Measurements from ENCODE around the gene MRPS18A. TPM values are rescaled to one million over a fixed set of nuclear protein-coding genes. Genes with fewer than 3 reads are reported as not detected.

Gene MRPS18A
- total and polyA plus RNA-seq, 4 donors, result 36.4 to 48.4 (median 38.5) TPM

- 35 to 69% methylated on average over 7 of the region's 7 CpGs for WGBS, 2 donors
- Histone ChIP-seq H3K9me3 (ENCODE audit: control insufficient read depth in 4 of 4, insufficient read depth in 3 of 4, low read length in 3 of 4) (no peaks in the 10 kb centered on the region), H3K27ac (ENCODE audit: low read depth in 1 of 2, low read length in 1 of 2) (peak overlapping the region in 1 of 2 donors; percentile 76), H3K4me3 (no peak overlapping the region), H3K27me3 (ENCODE audit: control insufficient read depth in 3 of 3, insufficient read depth in 3 of 3, low read length in 2 of 3) (no peaks in the 10 kb centered on the region), H3K4me1 (ENCODE audit: control insufficient read depth in 5 of 5, insufficient read depth in 5 of 5, low read length in 5 of 5) (peaks cover 5 to 71% (median 42%) of the 10 kb centered on the region in 5 donors), H3K36me3 (ENCODE audit: control insufficient read depth in 4 of 4, insufficient read depth in 4 of 4, low read length in 4 of 4) (no peaks in the 10 kb centered on the region), H3K9ac (ENCODE audit: insufficient read depth in 1 of 2, low read length in 2 of 2) (no peak overlapping the region)
- ATAC-seq (ENCODE audit: insufficient read depth, low FRiP score) (no peak), DNase-seq (peak; percentile 59 to 75 (median 67))
- TF ChIP-seq, protein P1, sequence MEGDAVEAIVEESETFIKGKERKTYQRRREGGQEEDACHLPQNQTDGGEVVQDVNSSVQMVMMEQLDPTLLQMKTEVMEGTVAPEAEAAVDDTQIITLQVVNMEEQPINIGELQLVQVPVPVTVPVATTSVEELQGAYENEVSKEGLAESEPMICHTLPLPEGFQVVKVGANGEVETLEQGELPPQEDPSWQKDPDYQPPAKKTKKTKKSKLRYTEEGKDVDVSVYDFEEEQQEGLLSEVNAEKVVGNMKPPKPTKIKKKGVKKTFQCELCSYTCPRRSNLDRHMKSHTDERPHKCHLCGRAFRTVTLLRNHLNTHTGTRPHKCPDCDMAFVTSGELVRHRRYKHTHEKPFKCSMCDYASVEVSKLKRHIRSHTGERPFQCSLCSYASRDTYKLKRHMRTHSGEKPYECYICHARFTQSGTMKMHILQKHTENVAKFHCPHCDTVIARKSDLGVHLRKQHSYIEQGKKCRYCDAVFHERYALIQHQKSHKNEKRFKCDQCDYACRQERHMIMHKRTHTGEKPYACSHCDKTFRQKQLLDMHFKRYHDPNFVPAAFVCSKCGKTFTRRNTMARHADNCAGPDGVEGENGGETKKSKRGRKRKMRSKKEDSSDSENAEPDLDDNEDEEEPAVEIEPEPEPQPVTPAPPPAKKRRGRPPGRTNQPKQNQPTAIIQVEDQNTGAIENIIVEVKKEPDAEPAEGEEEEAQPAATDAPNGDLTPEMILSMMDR (IDR thresholded peaks at IDR 0.05; ENCODE audit: control extremely low read depth, extremely low read depth), result no peak
Measured at GRCh38 chr6:43699564-43700186, 12.1 kb upstream of the MRPS18A start.

GRCh38 chr6:43698584-43699349 lies 11.2 kb upstream of the MRPS18A start:
- Histone ChIP-seq H3K4me3 (no peak overlapping the region), H3K9ac (ENCODE audit: insufficient read depth in 1 of 2, low read length in 2 of 2) (peak overlapping the region in 1 of 2 donors; percentile 14), H3K27me3 (ENCODE audit: control insufficient read depth in 3 of 3, insufficient read depth in 3 of 3, low read length in 2 of 3) (no peaks in the 10 kb centered on the region), H3K4me1 (ENCODE audit: control insufficient read depth in 5 of 5, insufficient read depth in 5 of 5, low read length in 5 of 5) (peaks cover 5 to 66% (median 39%) of the 10 kb centered on the region in 5 donors), H3K27ac (ENCODE audit: low read depth in 1 of 2, low read length in 1 of 2) (peak overlapping the region in 1 of 2 donors; percentile 49), H3K9me3 (ENCODE audit: control insufficient read depth in 4 of 4, insufficient read depth in 3 of 4, low read length in 3 of 4) (no peaks in the 10 kb centered on the region), H3K36me3 (ENCODE audit: control insufficient read depth in 4 of 4, insufficient read depth in 4 of 4, low read length in 4 of 4) (no peaks in the 10 kb centered on the region)
- TF ChIP-seq, protein P1 (IDR thresholded peaks at IDR 0.05; ENCODE audit: control extremely low read depth, extremely low read depth), result no peak
- ATAC-seq (ENCODE audit: insufficient read depth, low FRiP score) (no peak), DNase-seq (peak; percentile 83 to 95 (median 93))
- WGBS, 2 donors, result 31 to 56% methylated on average over 8 of the region's 8 CpGs

- no peak overlapping the region for H3K4me3 ChIP-seq
- H3K36me3 ChIP-seq (ENCODE audit: control insufficient read depth in 4 of 4, insufficient read depth in 4 of 4, low read length in 4 of 4), result no peaks in the 10 kb centered on the region
- H3K27ac ChIP-seq (ENCODE audit: low read depth in 1 of 2, low read length in 1 of 2), result no peak overlapping the region
- H3K9ac ChIP-seq (ENCODE audit: insufficient read depth in 1 of 2, low read length in 2 of 2), result no peak overlapping the region
- no peaks in the 10 kb centered on the region for H3K9me3 ChIP-seq (ENCODE audit: control insufficient read depth in 4 of 4, insufficient read depth in 3 of 4, low read length in 3 of 4)
- TF ChIP-seq, protein P1 (IDR thresholded peaks at IDR 0.05; ENCODE audit: control extremely low read depth, extremely low read depth), result no peak
- no peak for ATAC-seq (ENCODE audit: insufficient read depth, low FRiP score)
- DNase-seq, result no peak
- 94 to 100% methylated on average over 3 of the region's 3 CpGs for WGBS, 2 donors
- peaks cover 5 to 52% (median 30%) of the 10 kb centered on the region in 5 donors for H3K4me1 ChIP-seq (ENCODE audit: control insufficient read depth in 5 of 5, insufficient read depth in 5 of 5, low read length in 5 of 5)
- H3K27me3 ChIP-seq (ENCODE audit: control insufficient read depth in 3 of 3, insufficient read depth in 3 of 3, low read length in 2 of 3), result no peaks in the 10 kb centered on the region
Measured at GRCh38 chr6:43697421-43697820, 9.8 kb upstream of the MRPS18A start.
